NCI-H187 (cell line): ENCODE results near the gene PLA2G5.
"Not testable (repeated sequence)": the region's sequence is repeated elsewhere in the genome, so short reads cannot be mapped to it uniquely, and the experiment has no call there.

Experiments used
- DNase-seq, 2 experiments: peaks; one replicate each; lab custom pipeline; 2025; lab: John Stamatoyannopoulos, UW

The PLA2G5 gene

GRCh38 chr1:20120796-20121195 is 50.8 kb downstream of the PLA2G5 start:
- no peak for DNase-seq

- DNase-seq: no peak
These were observed 53.9 kb downstream of the PLA2G5 start for GRCh38 chr1:20123722-20124455.

- no peak for DNase-seq
These were observed 54.6 kb downstream of the PLA2G5 start for GRCh38 chr1:20124456-20125057.

GRCh38 chr1:20125100-20125499 is 55.1 kb downstream of the PLA2G5 start:
- DNase-seq: no peak

GRCh38 chr1:20126041-20126805 is 56.2 kb downstream of the PLA2G5 start:
- DNase-seq: no peak

GRCh38 chr1:20126806-20127440 is 56.9 kb downstream of the PLA2G5 start:
- no peak for DNase-seq

- DNase-seq: not testable (repeated sequence)
These were observed 60.5 kb downstream of the PLA2G5 start for GRCh38 chr1:20130518-20130917.

GRCh38 chr1:20134995-20135394 is 65.0 kb downstream of the PLA2G5 start:
- DNase-seq: no peak

- no peak for DNase-seq
These were observed 66.3 kb downstream of the PLA2G5 start for GRCh38 chr1:20136249-20136648.

- no peak for DNase-seq
These were observed 67.1 kb downstream of the PLA2G5 start for GRCh38 chr1:20137055-20137454.

- DNase-seq: no peak
These were observed 67.6 kb downstream of the PLA2G5 start for GRCh38 chr1:20137604-20138003.

GRCh38 chr1:20138346-20138745 is 68.4 kb downstream of the PLA2G5 start:
- DNase-seq: no peak

- no peak for DNase-seq
These were observed 69.1 kb downstream of the PLA2G5 start, which contains the start of gene PLA2G2F for GRCh38 chr1:20138961-20139550. TSS of gene PLA2G2F (plus strand) at chr1:20139323. CDS start at chr1:20139428, 105 bp downstream.

- no peak for DNase-seq
These were observed 70.0 kb downstream of the PLA2G5 start for GRCh38 chr1:20139776-20140612.

- DNase-seq: no peak
These were observed 71.0 kb downstream of the PLA2G5 start for GRCh38 chr1:20141001-20141400.

GRCh38 chr1:20141466-20141865 is 71.5 kb downstream of the PLA2G5 start:
- DNase-seq: no peak
